ENCODE data around the gene PLSCR3.

- TF ChIP-seq CTCF (IDR thresholded peaks at IDR 0.05; ENCODE audit: low read length) (no peak), EZH2 (IDR thresholded peaks at IDR 0.05; ENCODE audit: borderline replicate concordance, low read length) (no peak)
Observed at GRCh38 chr17:7423679-7424078, 29.4 kb upstream of the PLSCR3 start.

All from OCI-LY1 (cell line).